ENCODE results near the gene HIGD1B. TPM values are rescaled to one million over a fixed set of nuclear protein-coding genes. Genes with fewer than 3 reads are reported as not detected.

HIGD1B gene
- total RNA-seq, result not detected in 2 replicates

DNA sequence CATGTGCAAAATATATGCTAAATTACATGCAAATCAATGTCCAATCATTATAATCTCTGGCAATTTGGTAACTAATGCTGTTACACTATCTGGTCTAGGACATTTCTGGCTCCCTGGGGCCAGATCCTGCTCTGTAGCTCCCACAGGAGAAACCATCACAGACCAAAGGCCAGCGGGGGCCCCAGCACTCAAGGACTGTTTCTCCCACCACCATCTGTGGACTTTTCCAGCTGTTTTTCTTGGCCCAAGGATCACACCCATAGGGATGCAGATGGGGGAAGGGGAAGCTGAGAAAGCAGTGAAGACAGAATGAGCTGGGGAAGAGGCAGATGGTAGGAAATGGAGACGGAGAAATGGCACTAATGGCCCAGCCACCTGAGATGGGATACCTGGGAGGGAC is at the start of gene HIGD1B:
Gene HIGD1B, plus strand, starts transcription at position 298 of the 400 bp plus-strand sequence. CDS start 270 bp downstream, outside the sequence.

GRCh38 chr17:44829523-44830358 is 17.9 kb upstream of the HIGD1B start, which contains the start of gene GJC1:
GJC1 (minus strand) TSS chr17:44830287; CDS start chr17:44805817, 24,470 bp downstream.

GRCh38 chr17:44899074-44899782 is 51.5 kb downstream of the HIGD1B start, which contains the start of gene EFTUD2:
EFTUD2 (minus strand) TSS chr17:44899445; CDS start chr17:44894521, 4,924 bp downstream.

Other genes with a start within 250 kb of the HIGD1B start
- gene MEIOC, start 191.4 kb upstream of the HIGD1B start, total RNA-seq, result 0.15 and 0.66 TPM in 2 replicates
- 27.5 and 40.6 TPM in 2 replicates for gene CCDC43, start 158.1 kb upstream of the HIGD1B start, total RNA-seq
- 1.8 and 8.6 TPM in 2 replicates for gene DBF4B, start 139.2 kb upstream of the HIGD1B start, total RNA-seq
- gene ADAM11, start 88.9 kb upstream of the HIGD1B start, total RNA-seq, result 0.44 and 0.99 TPM in 2 replicates
- 10.4 and 25.9 TPM in 2 replicates for gene GJC1, start 17.6 kb upstream of the HIGD1B start, total RNA-seq
- gene EFTUD2, start 51.6 kb downstream of the HIGD1B start, total RNA-seq, result 86.7 and 122 TPM in 2 replicates
- 0.15 TPM in 1 of 2 replicates, not detected in the other for gene GFAP, start 67.6 kb downstream of the HIGD1B start, total RNA-seq
- gene KIF18B, start 99.9 kb downstream of the HIGD1B start, total RNA-seq, result 0.50 and 6.7 TPM in 2 replicates
- gene C1QL1, start 120.4 kb downstream of the HIGD1B start, total RNA-seq, result 0.29 and 0.99 TPM in 2 replicates
- 29.4 and 64.2 TPM in 2 replicates for gene DCAKD, start 203.7 kb downstream of the HIGD1B start, total RNA-seq
- gene NMT1, start 213.4 kb downstream of the HIGD1B start, total RNA-seq, result 66.0 and 118 TPM in 2 replicates